Parathyroid adenoma (tissue), 2 donors: Measurements from ENCODE around the gene VOPP1.

ENCODE experiments used
- H2AFZ ChIP-seq: fragments of 300-600 bp; sonication (generic); one replicate; pipeline ENCODE4 v1.7.0; 2017; ENCODE audit warnings: antibody characterized with exemption, mild to moderate bottlenecking
- H3K27ac ChIP-seq: fragments of 300-600 bp; sonication (generic); one replicate; pipeline ENCODE4 v1.7.0; 2017
- H3K27me3 ChIP-seq: fragments of 300-600 bp; sonication (generic); one replicate; pipeline ENCODE4 v1.7.0; 2017; ENCODE audit warnings: low read length; ENCODE audit not compliant: control insufficient read depth, insufficient read depth
- H3K36me3 ChIP-seq: fragments of 300-600 bp; sonication (generic); one replicate; pipeline ENCODE4 v1.7.0; 2017; ENCODE audit warnings: low read length; ENCODE audit not compliant: control insufficient read depth, insufficient read depth
- H3K4me1 ChIP-seq: fragments of 300-600 bp; sonication (generic); one replicate; pipeline ENCODE4 v1.7.0; 2017; ENCODE audit warnings: control low read depth
- H3K4me2 ChIP-seq: fragments of 300-600 bp; sonication (generic); one replicate; pipeline ENCODE4 v1.7.0; 2017; ENCODE audit warnings: low read length
- H3K4me3 ChIP-seq: fragments of 300-600 bp; sonication (generic); one replicate; pipeline ENCODE4 v1.7.0; 2017; ENCODE audit warnings: low read depth, low read length
- H3K79me2 ChIP-seq: fragments of 300-600 bp; sonication (generic); one replicate; pipeline ENCODE4 v1.7.0; 2017; ENCODE audit warnings: control low read depth
- H3K9ac ChIP-seq: fragments of 300-600 bp; sonication (generic); one replicate; pipeline ENCODE4 v1.7.0; 2017; ENCODE audit warnings: mild to moderate bottlenecking
- H3K9me3 ChIP-seq: fragments of 300-600 bp; sonication (generic); one replicate; pipeline ENCODE4 v1.7.0; 2017; ENCODE audit warnings: low read length; ENCODE audit not compliant: control insufficient read depth
- CTCF ChIP-seq: fragments of 300-600 bp; sonication (generic); IDR thresholded peaks from one replicate; pipeline ENCODE4 v1.7.0; 2017; ENCODE audit warnings: antibody characterized with exemption, mild to moderate bottlenecking
- donor health status: primary hyperparathyroidism.

VOPP1 gene

DNA sequence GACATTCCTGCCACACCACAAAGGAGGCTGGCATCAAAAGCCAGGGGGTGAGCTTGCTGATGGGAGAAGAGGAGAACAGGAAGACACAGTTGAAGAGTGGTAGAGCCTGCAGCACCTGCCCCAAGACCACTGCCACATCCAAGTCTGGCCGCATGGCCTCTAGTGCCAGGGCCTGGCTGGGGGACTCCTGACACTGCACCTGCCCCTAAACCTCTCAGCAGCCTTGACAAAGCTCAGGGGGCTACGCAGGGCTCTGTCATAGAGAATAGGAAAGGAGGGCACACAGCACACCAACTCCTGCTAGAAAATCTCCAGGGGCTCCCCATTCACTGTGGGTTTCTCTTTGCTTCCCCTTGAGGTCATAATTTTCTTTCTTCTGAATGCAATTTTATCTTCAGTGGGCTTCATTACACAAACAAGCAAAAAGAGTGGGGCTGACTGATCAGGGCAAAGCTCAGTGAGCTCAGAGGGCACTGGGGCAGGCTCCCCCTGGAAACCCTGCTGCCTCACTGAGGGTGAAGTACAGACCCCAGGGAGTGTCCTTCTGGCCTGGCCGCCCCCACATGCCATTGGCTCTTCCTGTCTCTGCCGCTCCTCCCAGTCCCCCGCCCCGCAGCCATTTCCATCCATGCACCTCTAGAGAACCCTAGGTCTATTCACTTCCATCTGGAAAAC, 37.2 kb downstream of the VOPP1 start:
- no peak overlapping the region for H3K4me2 ChIP-seq
- H3K79me2 ChIP-seq: peaks cover 25% of the 10 kb centered on the region
- no peaks in the 10 kb centered on the region for H3K36me3 ChIP-seq
- no peak for TF ChIP-seq CTCF
- no peaks in the 10 kb centered on the region for H3K4me1 ChIP-seq
- no peak overlapping the region for H2AFZ ChIP-seq
- no peak overlapping the region for H3K4me3 ChIP-seq
- no peaks in the 10 kb centered on the region for H3K9me3 ChIP-seq
- H3K27me3 ChIP-seq: no peaks in the 10 kb centered on the region
- no peak overlapping the region for H3K27ac ChIP-seq
- no peak overlapping the region for H3K9ac ChIP-seq

- H3K36me3 ChIP-seq: no peaks in the 10 kb centered on the region
- peaks cover 22% of the 10 kb centered on the region for H3K79me2 ChIP-seq
- no peaks in the 10 kb centered on the region for H3K4me1 ChIP-seq
Measured at GRCh38 chr7:55534262-55534915, 37.9 kb downstream of the VOPP1 start.

GRCh38 chr7:55533729-55534080, 38.6 kb downstream of the VOPP1 start:
- no peak for TF ChIP-seq CTCF
- Histone ChIP-seq H3K4me1 (no peaks in the 10 kb centered on the region), H3K4me3 (no peak overlapping the region), H3K9me3 (no peaks in the 10 kb centered on the region), H3K27me3 (no peaks in the 10 kb centered on the region), H3K27ac (no peak overlapping the region), H3K79me2 (peaks cover 21% of the 10 kb centered on the region), H2AFZ (no peak overlapping the region), H3K36me3 (no peaks in the 10 kb centered on the region), H3K4me2 (no peak overlapping the region), H3K9ac (no peak overlapping the region)

More at GRCh38 chr7:55534262-55534915, 37.9 kb downstream of the VOPP1 start:
- H3K9ac ChIP-seq: no peak overlapping the region
- H3K4me2 ChIP-seq: no peak overlapping the region
- H3K9me3 ChIP-seq: no peaks in the 10 kb centered on the region
- H3K4me3 ChIP-seq: no peak overlapping the region
- H3K27ac ChIP-seq: no peak overlapping the region
- H2AFZ ChIP-seq: no peak overlapping the region
- no peak for TF ChIP-seq CTCF
- no peaks in the 10 kb centered on the region for H3K27me3 ChIP-seq

DNA sequence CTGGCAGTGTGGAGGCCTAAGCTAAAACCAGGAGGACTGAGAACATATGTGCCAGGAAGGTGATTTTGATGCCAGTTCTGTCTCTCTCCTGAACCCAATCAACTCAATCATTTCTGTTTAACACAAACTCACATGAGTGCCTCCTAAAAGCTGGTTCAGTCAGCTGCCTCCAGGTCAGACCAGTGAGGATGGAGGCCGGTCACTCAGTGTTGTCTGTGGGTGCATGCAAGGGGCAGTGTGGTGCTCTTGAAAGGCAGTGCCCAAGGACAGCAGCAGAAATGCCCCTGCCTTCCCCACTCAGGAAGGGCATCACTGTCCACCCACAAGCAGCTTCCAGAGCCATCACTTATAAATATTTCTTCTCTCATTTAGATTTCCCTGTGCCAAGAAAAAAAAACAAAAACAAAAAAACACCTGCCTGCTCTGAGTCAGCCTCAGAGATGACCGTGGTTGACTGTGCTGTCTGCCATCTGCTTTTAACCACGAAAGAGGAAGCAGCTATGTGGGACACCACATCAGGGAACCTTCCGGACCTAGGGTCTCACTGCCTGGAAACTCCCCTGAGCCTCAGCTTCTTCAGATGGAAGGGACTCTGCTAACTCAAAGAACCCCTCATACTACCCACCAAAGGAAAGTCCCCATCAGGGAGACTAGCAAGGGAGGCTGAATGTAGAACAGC, 39.1 kb downstream of the VOPP1 start:
- Histone ChIP-seq H3K9ac (no peak overlapping the region), H3K27me3 (no peaks in the 10 kb centered on the region), H3K4me3 (no peak overlapping the region), H3K27ac (no peak overlapping the region), H3K4me1 (no peaks in the 10 kb centered on the region), H3K9me3 (no peaks in the 10 kb centered on the region), H3K79me2 (peaks cover 18% of the 10 kb centered on the region), H3K4me2 (no peak overlapping the region), H2AFZ (no peak overlapping the region), H3K36me3 (no peaks in the 10 kb centered on the region)
- TF ChIP-seq CTCF: no peak
